DND-41 (cell line): Measurements from ENCODE around the gene LARP1.

ENCODE experiments used
- CTCF ChIP-seq: IDR thresholded peaks from 2 replicates; pipeline ENCODE4 v1.5.1; 2012; ENCODE audit warnings: borderline replicate concordance, low read length, moderate library complexity, mild to moderate bottlenecking; ENCODE audit not compliant: poor library complexity, severe bottlenecking; ENCODE audit errors: extremely low read depth
- EZH2 ChIP-seq: IDR thresholded peaks from 3 replicates; pipeline ENCODE4 v1.6.1; 2012; ENCODE audit warnings: borderline replicate concordance, low read depth, mild to moderate bottlenecking, moderate library complexity, low read length, inconsistent platforms; ENCODE audit not compliant: severe bottlenecking

DNA sequence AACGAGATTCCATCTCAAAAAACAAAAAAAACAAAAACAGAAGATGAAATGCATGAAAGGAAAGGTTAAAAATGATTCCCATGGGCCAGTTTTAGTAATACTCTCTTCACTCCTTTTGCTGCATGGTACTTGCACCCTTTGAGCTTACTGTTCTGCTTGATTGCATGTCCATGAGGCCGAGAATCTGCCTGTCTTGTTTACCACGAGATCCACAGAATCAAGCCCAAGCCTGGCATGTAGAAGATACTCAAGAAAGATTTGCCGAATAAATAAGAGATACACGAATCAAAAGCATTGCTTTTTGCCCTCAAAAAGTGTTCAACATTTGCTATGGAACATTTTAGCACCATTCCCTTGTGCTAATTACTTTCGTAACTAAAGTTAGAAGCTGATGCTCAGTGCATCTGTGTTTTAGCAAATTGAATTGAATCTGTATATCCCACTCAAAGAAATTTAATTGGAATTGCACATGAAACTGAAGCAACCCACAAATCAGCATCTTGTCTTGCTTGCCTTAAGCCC lies 94.1 kb downstream of the LARP1 start:
- no peak for TF ChIP-seq EZH2
- TF ChIP-seq CTCF = no peak
